IPS-11a (cell line): ENCODE results near the gene CXorf58.
"Not testable (repeated sequence)": the region's sequence is repeated elsewhere in the genome, so short reads cannot be mapped to it uniquely, and the experiment has no call there.

ENCODE experiments used
- H3K4me3 ChIP-seq: one replicate; pipeline ENCODE4 v1.5.1; 2013; ENCODE audit warnings: low read depth, low read length, control low read depth

Gene CXorf58, protein sequence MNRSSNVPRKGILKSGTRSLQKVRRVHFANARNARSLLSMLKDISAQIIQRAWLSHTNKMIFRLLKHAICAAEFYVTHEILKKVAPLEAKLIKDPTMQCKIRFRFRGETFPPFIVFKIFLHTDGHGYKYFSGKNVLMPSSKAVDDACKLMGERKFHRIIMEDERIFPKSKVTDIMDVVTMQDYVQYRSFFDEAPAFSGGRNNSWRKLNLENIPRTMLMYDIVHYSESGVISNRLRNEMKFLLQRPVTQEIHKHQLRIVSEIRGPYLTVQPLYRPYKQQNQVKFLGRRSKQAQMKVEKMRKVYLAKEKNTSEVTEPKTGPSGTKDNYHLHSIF

DNA sequence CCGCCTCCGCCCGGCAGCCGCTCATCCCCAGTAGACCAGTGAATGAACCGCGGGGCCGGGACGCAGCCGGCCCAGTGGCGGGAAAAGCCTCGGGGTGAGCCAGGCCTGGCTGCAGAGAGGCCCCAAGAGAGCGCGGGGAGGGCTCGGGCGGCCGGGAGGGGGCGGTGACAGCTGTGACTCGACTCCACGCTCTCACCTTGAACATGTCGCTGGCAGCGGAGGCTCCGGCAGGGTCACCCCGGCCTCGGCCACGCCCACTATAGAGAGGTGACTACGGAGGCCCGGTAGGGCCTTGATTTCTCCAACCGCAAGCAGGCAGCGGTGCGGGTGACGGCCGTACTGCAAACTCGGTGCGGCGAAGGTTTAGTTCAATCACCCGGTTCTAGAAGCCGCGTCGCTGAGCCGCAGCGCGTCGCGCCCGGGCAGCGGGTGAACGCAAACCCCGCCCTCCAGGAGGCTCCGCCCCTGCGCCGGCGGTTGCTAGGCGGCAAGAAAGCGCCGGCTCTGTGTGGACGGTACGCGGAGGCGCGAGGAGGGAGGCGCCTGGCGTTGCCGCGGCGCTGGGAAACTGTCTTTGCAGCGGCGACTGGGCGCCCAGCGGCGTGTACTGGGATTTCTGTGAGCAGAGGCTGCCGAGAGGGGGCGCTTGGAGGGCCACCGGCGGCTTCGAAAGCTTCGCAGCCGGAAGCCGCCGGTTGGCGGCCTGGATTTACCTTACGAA lies at the start of gene CXorf58, which contains the start of gene APOO:
Gene CXorf58 (plus strand): TSS at position 509 of the 721 bp plus-strand sequence. CDS start 2,297 bp downstream, outside the sequence.
Gene APOO (minus strand): TSS at position 441 of the 721 bp plus-strand sequence. CDS start 236 bp downstream, at position 205.
- H3K4me3 ChIP-seq = peak within 1 kb of the TSS; percentile 52

DNA sequence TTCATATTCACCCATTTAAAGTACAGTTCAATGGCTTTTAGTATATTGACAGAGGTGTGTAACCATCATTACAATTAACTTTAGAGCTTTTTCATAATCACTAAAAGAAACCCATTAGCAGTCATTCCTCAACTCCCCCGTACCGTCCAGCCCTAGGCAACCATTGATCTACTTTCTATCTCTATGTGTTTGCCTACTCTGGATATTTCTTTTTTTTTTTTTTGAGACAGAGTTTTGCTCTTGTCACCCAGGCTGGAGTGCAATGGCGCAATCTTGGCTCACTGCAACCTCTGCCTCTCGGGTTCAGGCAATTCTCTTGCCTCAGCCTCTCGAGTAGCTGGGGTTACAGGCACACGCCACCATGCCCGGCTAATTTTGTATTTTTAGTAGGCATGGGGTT lies 48.6 kb upstream of the CXorf58 start:
- H3K4me3 ChIP-seq = not testable (repeated sequence)

DNA sequence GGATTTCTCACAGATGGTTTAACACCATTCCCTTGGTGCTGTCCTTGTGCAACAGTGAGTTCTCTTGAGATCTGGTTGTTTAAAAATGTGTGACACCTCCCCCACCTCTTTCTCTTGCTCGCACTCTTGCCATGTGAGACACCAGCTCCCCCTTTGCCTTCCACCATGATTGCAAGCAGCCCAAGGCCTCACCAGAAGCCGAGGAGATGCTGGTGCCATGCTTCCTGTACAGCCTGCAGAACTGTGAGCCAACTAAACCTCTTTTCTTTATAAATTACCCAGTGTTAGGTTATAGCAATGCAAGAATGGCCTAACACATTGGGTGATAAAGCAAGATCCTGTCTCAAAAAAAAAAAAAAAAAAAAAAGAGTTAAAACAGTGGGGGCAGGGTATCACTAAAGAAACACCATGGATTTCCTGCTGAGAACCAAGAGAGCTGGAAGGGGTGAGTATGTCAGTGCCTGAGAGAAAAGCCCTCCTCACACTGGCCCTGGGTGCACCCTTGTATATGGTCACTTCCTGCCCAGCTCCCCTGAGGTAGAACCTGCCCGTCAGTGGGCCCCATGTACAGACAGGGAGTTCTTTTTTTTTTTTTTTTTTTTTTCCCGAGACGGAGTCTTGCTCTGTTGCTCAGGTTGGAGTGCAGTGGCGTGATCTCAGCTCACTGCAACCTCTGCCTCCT lies 46.5 kb upstream of the CXorf58 start:
- H3K4me3 ChIP-seq = no peak overlapping the region

DNA sequence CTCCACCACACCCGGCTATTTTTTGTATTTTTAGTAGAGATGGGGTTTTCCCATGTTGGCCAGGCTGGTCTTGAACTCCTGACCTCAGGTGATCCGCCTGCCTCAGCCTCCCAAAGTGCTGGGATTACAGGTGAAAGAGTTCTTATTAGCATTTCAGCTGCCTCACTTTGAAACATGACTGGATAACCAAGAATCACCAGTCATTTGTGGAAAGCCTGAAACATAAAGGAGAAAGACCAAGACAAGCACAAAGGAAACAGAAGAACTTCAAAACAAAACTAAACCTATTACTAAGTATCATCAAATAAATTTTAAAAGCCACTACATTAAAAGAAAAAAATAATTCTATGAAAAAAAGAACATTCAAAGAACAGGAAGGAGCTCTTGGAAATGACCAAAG lies 45.9 kb upstream of the CXorf58 start:
- not testable (repeated sequence) for H3K4me3 ChIP-seq

DNA sequence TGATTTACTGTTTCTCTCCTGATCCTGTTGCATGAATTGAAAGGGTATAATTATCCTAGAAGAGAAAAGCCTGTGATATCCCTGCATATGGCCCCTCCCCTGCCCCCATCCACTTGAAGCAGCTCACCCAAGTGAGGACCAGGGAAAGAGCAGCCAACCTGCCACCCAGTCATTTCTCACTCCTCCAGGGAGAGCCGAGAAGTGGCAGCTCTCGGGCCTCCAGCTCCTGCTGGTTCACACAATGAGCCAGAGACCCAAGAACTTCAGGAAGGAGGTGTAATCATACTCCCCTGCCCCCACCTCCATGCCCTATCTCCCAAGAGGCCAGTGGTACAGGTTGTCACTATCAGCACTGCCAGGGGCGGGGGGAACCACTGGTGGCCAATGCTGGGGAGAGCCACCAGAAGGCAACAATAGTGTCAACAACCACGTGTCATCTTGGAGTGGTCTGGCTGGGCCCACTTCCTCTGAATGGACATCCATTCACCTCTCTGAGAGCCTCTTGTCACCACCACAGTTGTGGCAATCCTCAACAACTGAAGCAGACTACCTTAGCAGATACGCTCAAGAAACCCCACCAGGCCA lies 43.0 kb upstream of the CXorf58 start:
- no peak overlapping the region for H3K4me3 ChIP-seq

DNA sequence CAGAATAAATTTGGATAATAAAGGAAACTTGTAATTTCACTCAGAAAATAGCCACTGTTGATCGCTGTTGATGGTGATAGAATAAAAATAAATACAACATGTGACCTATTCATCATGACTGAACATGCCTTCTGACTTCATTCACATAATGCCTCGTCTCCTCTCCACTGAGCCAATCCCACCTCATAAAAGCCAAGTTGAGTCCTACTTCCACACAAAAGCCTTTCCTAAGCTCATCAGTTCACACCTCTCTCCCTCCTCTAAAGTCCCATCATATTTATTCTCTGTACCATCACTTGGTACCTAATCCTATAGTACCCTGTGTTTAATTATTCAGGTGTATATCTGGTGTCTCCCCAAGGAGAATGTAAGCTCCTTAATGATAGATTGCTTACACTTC lies 37.8 kb upstream of the CXorf58 start:
- H3K4me3 ChIP-seq = no peak overlapping the region

DNA sequence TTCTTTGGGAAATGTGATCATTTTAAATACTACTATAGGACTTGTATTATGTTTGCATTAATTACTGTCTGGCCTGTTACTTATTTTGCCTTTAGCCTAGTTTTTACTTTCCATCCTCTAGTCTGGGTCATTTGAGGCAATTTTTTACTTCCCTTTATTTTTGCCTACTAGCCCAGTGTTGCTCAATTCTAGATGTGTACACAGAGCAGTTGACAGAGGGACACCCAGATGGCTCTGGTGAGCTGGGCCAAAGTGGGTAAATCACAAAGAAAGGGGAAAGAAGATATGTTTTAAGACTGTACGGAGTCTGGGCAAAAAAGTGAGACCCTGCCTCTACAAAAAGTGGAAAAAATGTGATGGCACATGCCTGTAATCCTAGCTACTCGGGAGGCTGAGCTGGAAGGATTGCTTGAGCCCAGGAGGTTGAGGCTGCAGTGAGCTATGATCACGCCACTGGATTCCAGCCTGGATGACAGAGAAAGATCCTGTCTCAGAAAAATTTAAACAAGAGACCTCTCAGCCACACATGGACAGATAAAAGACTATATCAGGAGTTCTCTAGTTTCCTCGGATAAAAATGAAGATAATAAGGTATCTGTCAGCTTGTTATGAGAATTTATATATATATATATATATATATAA lies 35.8 kb upstream of the CXorf58 start:
- no peak overlapping the region for H3K4me3 ChIP-seq

DNA sequence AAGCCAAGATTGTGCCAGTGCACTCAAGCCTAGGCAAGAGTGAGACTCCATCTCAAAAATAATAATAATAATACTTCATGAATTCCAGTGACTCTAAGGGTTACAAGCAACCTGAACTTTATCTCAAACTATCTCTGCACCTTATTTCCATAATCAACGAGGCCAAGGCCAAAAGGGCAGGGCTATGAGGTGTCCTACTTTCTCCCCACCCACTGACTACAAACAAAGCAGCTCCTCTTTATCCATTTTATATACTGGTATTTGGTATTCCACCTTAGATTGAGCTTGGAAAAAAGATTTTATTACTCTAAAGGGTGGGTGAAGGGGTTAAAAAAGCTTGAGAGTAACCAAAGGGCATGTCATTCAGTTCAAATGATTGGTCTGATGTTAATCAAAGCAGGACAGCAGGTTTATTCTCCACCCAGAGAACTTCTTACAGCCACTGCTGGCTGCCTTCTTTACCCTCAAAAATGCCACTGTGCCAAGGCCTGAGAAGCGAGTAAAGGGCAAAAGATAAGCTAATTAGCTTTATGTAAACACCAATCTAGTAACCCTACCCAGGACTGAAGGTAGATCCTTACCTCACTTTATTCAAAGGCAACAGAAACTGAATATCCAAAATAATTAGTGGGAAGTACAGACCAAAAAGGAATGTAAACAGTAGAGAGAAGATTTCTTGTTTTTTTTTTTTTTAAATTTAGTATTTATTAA lies 28.3 kb upstream of the CXorf58 start:
- H3K4me3 ChIP-seq = no peak overlapping the region

DNA sequence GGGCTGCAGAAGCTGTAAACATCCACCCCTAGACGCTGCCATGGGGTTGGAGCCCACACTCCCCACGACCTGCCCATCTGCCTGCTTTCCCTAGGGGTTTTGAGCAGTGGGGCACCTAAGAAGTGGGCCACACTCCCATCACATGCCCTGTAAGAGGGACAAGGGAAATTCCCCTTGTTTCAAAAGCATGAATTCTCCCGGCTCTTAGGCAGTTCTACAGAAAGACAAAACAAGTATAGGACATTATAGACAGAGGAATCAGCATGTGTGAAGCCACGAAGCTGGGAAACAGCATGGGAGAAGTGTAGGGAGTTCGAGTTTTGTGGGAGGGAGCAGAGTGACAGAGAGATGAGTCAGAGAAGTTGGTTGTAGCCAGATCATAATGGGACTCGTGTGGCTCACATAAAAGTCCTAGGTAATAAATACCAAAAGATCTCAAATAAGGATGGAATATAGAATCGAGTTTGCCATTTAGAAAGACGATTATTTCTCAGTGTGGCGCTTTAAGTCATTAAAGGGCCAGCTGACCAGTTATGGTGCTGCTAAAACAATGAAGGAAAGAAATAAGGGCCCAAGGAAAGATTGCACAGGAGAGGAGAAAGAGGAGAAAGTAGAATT lies 24.0 kb upstream of the CXorf58 start:
- H3K4me3 ChIP-seq = no peak overlapping the region

DNA sequence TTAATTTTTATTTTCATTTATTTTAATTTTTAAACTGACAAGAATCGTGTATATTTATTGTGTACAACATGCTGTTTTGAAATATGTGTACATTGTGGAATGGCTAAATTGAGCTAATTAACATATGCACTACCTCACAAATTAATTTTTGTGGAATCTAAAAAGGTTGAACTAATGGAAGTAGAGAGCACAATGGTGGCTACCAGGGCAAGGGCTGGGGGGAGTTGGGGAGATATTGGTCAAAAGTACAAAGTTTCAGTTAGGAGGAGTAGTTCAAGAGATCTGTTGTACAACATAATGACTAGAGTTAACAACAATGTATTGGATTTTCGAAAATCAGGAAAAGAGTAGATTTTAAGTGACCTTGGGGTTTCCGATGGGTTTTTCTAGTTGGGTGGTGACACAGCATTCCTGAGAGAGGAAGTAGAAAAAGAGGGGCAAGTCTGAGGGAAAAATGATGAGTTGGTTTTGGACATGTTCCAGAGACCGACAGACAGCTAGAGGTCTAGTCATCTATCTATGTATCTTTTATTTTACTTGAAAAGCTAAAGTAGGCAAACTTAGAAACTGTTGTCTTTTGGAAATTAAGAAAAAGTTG lies 23.3 kb upstream of the CXorf58 start:
- H3K4me3 ChIP-seq = no peak overlapping the region

DNA sequence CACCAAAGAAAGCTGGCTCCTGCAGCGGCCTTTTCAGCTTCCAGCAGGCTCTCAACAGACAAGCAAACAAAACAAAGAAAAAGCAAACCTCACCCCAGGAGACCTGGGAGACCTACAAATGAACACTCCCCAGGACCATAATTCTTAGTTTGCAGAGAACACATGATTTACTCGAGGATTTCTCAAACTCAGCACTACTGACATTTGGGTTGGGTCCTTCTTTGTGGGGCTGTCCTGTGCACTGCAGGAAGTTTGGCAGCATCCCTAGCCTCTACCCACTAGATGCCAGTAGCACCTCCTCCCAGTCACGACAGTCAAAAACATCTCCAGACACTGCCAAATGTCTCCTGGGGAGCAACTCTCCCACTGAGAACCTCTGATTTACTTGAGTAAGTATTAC lies 22.0 kb upstream of the CXorf58 start:
- no peak overlapping the region for H3K4me3 ChIP-seq

DNA sequence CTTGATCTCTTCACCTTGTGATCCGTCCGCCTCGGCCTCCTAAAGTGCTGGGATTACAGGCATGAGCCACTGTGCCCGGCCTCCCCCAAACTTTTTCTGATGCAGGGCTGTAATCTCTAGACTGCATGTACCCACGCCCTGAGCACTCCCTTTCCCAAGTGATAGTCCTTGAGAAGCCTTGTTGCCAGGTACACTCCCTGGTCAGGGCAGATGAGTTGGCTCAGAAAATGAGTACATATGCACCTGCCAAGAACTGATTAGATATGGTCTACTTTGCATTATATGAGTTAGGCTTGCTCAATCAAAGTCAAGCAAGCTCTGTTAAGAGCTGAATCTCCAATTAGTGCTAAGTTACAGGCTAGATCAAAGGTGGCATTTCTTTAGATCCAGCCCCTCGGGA lies 20.4 kb upstream of the CXorf58 start:
- H3K4me3 ChIP-seq = no peak overlapping the region

DNA sequence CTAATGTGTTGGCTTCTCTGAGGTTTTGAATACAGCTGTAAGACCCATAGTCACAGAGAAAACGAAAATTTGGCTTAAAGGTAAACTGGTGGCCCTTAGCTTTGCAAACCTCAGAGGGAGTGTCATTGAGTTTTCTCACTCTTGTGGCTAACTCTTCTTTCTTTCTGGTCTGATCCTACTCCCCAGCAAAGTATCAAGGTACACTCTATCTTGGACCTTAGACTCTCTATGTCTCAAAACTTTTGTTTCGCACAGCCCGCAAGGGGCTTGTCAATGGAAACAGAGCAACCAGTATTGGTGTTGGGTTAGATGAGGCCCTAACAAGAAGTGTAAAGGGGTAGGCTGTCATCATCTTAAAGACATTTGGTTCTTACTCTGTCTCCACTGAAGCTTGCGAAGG lies 19.9 kb upstream of the CXorf58 start:
- no peak overlapping the region for H3K4me3 ChIP-seq

DNA sequence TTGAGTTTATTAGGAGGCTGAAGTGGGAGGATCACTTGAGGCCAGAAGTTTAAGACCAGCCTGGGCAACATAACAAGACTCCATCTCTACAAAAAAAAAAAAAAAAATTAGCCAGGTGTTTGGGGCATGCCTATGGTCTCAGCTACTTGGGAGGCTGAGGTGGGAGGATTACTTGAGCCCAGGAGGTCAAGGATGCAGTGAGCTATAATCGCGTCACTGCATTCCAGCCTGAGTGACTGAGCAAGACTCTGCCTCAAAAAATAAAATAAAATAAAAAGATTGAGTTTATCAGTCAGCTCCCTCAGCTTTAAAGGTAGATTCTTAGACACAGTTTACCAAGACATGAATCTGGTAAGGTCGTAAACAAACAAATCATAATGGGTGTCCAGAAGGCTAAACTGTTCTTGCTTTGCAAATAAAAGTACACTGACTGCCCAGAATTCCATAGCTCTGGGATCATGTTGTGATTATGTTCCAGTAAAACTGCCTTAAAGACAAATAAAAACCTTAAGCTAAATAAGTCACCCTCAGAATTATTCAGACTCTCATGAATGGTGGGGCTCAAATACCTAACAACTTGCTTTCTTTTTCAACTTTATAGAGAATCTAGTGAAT lies 18.8 kb upstream of the CXorf58 start:
- H3K4me3 ChIP-seq = no peak overlapping the region

DNA sequence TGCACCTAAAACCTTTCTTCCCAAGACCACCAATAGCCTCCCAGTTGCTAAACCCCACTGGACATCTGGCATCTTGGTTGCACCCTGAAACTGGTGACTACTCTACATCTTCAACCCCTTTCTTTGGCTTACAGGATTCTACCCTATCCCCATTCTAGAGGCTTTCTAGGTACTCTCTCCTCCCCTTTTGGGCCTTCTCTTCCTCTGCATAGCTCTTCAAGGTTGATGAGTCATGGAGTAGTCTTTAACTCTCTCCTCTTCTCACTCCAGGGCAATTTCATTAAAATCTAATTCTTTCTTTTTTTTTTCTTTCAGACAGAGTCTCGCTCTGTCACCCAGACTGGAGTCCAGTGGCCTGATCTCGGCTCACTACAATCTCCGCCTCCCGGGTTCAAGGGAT lies 16.9 kb upstream of the CXorf58 start:
- H3K4me3 ChIP-seq = no peak overlapping the region

DNA sequence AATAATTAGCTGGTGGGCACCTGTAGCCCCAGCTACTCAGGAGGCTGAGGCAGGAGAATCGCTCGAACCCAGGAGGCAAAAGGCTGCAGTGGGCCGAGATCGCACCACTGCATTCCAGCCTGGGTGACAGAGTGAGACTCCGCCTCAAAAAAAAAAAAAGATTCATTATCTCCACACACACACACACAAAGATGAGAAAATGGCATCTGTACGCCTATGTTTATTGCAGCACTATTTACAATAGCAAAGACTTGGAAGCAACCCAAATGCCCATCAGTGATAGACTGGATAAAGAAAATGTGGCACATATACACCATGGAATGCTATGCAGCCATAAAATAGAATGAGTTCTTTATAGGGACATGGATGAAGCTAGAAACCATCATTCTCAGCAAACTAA lies 12.8 kb upstream of the CXorf58 start:
- H3K4me3 ChIP-seq = not testable (repeated sequence)

DNA sequence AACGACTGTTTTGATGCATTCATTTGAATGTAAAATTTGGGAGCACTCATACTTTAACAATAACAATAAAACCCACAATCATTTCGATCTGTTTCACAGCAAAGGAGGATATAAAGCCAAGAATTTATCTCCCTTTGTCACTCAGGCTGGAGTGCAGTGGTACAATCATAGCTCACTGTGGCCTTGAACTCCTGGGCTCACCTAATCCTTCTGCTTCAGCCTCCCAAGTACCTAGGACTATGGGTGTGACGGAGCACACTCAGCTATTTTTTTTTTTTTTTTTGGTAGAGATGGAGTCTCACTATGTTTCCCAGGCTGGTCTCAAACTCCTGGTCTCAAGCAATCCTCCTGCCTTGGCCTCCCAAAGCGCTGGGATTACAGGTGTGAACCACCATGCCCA lies 11.3 kb upstream of the CXorf58 start:
- H3K4me3 ChIP-seq = not testable (repeated sequence)

DNA sequence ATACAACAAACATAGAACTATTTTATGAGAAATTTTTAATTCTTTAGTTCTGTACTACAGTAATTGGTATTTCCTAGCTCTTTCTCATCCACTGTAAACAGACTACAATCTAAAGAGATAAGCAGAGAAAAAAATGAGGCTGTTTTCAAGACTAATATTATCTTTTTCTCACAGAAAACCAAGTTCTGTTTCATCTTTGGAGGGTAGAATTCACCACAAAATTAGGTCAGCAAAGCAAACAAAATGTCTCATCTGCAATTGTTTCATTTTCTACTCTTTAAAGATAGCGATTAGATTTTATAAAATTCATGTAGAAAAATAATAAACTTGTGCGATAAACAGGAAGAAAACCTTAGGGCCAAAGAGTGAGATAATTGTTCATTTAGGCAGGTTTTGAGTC lies 10.8 kb upstream of the CXorf58 start:
- H3K4me3 ChIP-seq = no peak overlapping the region

DNA sequence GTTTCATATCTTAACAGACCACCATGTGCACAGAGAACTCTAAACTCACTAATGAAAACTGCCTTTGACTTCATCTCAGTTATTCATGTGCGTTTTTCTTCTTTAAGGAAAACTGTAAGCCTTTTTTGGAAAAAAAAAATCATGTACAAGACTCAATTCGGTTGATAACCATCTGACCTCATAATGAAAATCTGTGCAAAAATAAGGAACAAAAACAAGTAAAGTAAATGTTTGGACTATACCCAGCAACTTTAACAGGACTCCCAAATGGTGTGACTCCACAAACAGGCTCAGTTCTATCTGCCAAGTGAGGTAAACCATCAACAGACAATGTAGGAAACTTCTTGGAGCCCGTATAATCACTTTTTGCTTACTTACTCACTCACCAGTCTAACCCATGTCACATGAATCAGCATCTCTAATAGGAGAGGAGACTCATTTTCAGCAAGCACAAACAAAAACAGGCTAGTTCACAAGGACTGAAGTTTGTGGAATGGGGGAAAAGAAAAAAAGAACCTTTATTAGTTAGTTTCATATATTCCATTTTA lies 9.3 kb upstream of the CXorf58 start:
- no peak overlapping the region for H3K4me3 ChIP-seq
